Fibroblast of mammary gland (primary cell): ENCODE results near the gene DTWD2.

Source experiments
- DNase-seq: peaks from one replicate; pipeline ENCODE4 v3.0.0-alpha.2; 2010; ENCODE audit warnings: low read depth
- H3K4me3 ChIP-seq: 2 replicates; pipeline ENCODE4 v1.5.1; 2011; ENCODE audit warnings: low read depth, mild to moderate bottlenecking, low read length, moderate library complexity; ENCODE audit not compliant: control insufficient read depth
- CTCF ChIP-seq: conservative IDR thresholded peaks from 2 replicates; pipeline ENCODE4 v1.5.1; 2011; ENCODE audit warnings: low read depth, low read length, inconsistent platforms; ENCODE audit not compliant: control insufficient read depth, insufficient read depth

The DTWD2 gene

GRCh38 chr5:118796081-118796480 is 192.3 kb downstream of the DTWD2 start:
- H3K4me3 ChIP-seq, result no peak overlapping the region
- TF ChIP-seq CTCF, result no peak
- DNase-seq, result no peak

GRCh38 chr5:118794281-118794680 is 194.1 kb downstream of the DTWD2 start:
- no peak overlapping the region for H3K4me3 ChIP-seq
- no peak for TF ChIP-seq CTCF
- DNase-seq, result no peak

- TF ChIP-seq CTCF, result no peak
- DNase-seq, result no peak
- no peak overlapping the region for H3K4me3 ChIP-seq
These were observed 194.7 kb downstream of the DTWD2 start for GRCh38 chr5:118793652-118794051.

GRCh38 chr5:118793091-118793490 is 195.3 kb downstream of the DTWD2 start:
- no peak overlapping the region for H3K4me3 ChIP-seq
- TF ChIP-seq CTCF, result no peak
- no peak for DNase-seq

- peak; percentile 90 for TF ChIP-seq CTCF
- H3K4me3 ChIP-seq, result no peak overlapping the region
- DNase-seq, result peak; percentile 73
These were observed 196.2 kb downstream of the DTWD2 start for GRCh38 chr5:118791926-118792734.

GRCh38 chr5:118789366-118789765 is 199.0 kb downstream of the DTWD2 start:
- no peak for TF ChIP-seq CTCF
- no peak overlapping the region for H3K4me3 ChIP-seq
- DNase-seq, result no peak
